ENCODE results near the gene PADI4. TPM values are rescaled to one million over a fixed set of nuclear protein-coding genes. Genes with fewer than 3 reads are reported as not detected.

Gene PADI4
- total RNA-seq, 1 experiment from 2014 or later, result not detected

GRCh38 chr1:17330856-17331255 lies 22.9 kb downstream of the PADI4 start:
- no peak for TF ChIP-seq CTCF (IDR thresholded peaks at IDR 0.05; ENCODE audit: unreplicated experiment)
- CTCF ChIA-PET, result no interaction called here
- no TSS peak for BruUV-seq (replicated peaks)
- Mint-ChIP-seq H3K4me3 (ENCODE audit: low read depth, unreplicated experiment) (no peak overlapping the region), H3K9me3 (ENCODE audit: low read depth, unreplicated experiment) (peaks cover 3% of the 10 kb centered on the region), H3K27ac (ENCODE audit: unreplicated experiment) (no peak overlapping the region), H3K4me1 (ENCODE audit: low read depth, unreplicated experiment) (peaks cover 3% of the 10 kb centered on the region), H3K27me3 (ENCODE audit: unreplicated experiment) (peaks cover 24% of the 10 kb centered on the region), H3K36me3 (ENCODE audit: insufficient read depth, unreplicated experiment) (no peaks in the 10 kb centered on the region)
- no peak for DNase-seq
- intact Hi-C loops (cut with micrococcal nuclease; ENCODE audit: unreplicated experiment), result loop anchor here (10.0 kb wide), 1 partner anchor 96 kb away; no protein-coding TSS in a partner anchor

- BruUV-seq (replicated peaks), result no TSS peak
- intact Hi-C loops (cut with micrococcal nuclease; ENCODE audit: unreplicated experiment), result loop anchor here (10.0 kb wide), 1 partner anchor 98 kb away; no protein-coding TSS in a partner anchor
- CTCF ChIA-PET, result no interaction called here
Measured at GRCh38 chr1:17333081-17333480, 25.1 kb downstream of the PADI4 start.

GRCh38 chr1:17335821-17336710 lies 28.1 kb downstream of the PADI4 start:
- CTCF ChIA-PET, result interaction anchor here (0.7 to 1.3 kb wide), 3 partner anchors 60 to 210 kb away, joined by 3 to 7 read pairs (median 3); no protein-coding TSS in a partner anchor
- Mint-ChIP-seq H3K4me3 (ENCODE audit: low read depth, unreplicated experiment) (no peak overlapping the region), H3K27ac (ENCODE audit: unreplicated experiment) (no peak overlapping the region), H3K27me3 (ENCODE audit: unreplicated experiment) (peaks cover 58% of the 10 kb centered on the region), H3K9me3 (ENCODE audit: low read depth, unreplicated experiment) (peaks cover 3% of the 10 kb centered on the region), H3K36me3 (ENCODE audit: insufficient read depth, unreplicated experiment) (no peaks in the 10 kb centered on the region), H3K4me1 (ENCODE audit: low read depth, unreplicated experiment) (peaks cover 19% of the 10 kb centered on the region)
- intact Hi-C loops (cut with micrococcal nuclease; ENCODE audit: unreplicated experiment), result loop anchor here (2.0 to 10.0 kb wide), 2 partner anchors 47 to 101 kb away; no protein-coding TSS in a partner anchor
- peak; percentile 62 for TF ChIP-seq CTCF (IDR thresholded peaks at IDR 0.05; ENCODE audit: unreplicated experiment)
- no TSS peak for BruUV-seq (replicated peaks)
- DNase-seq, result peak; percentile 88

More at GRCh38 chr1:17333081-17333480, 25.1 kb downstream of the PADI4 start:
- H3K27ac Mint-ChIP-seq (ENCODE audit: unreplicated experiment), result no peak overlapping the region
- no peak for DNase-seq
- TF ChIP-seq CTCF (IDR thresholded peaks at IDR 0.05; ENCODE audit: unreplicated experiment), result no peak
- peaks cover 10% of the 10 kb centered on the region for H3K4me1 Mint-ChIP-seq (ENCODE audit: low read depth, unreplicated experiment)
- peaks cover 3% of the 10 kb centered on the region for H3K9me3 Mint-ChIP-seq (ENCODE audit: low read depth, unreplicated experiment)
- H3K36me3 Mint-ChIP-seq (ENCODE audit: insufficient read depth, unreplicated experiment), result no peaks in the 10 kb centered on the region
- peaks cover 33% of the 10 kb centered on the region for H3K27me3 Mint-ChIP-seq (ENCODE audit: unreplicated experiment)
- no peak overlapping the region for H3K4me3 Mint-ChIP-seq (ENCODE audit: low read depth, unreplicated experiment)

- peaks cover 3% of the 10 kb centered on the region for H3K9me3 Mint-ChIP-seq (ENCODE audit: low read depth, unreplicated experiment)
- H3K4me1 Mint-ChIP-seq (ENCODE audit: low read depth, unreplicated experiment), result peaks cover 19% of the 10 kb centered on the region
- no peak overlapping the region for H3K27ac Mint-ChIP-seq (ENCODE audit: unreplicated experiment)
- intact Hi-C loops (cut with micrococcal nuclease; ENCODE audit: unreplicated experiment), result loop anchor here (10.0 kb wide), 1 partner anchor 104 kb away; no protein-coding TSS in a partner anchor
- peaks cover 38% of the 10 kb centered on the region for H3K27me3 Mint-ChIP-seq (ENCODE audit: unreplicated experiment)
- BruUV-seq (replicated peaks), result no TSS peak
- CTCF ChIA-PET, result no interaction called here
- no peak for DNase-seq
- no peak for TF ChIP-seq CTCF (IDR thresholded peaks at IDR 0.05; ENCODE audit: unreplicated experiment)
- H3K36me3 Mint-ChIP-seq (ENCODE audit: insufficient read depth, unreplicated experiment), result no peaks in the 10 kb centered on the region
- H3K4me3 Mint-ChIP-seq (ENCODE audit: low read depth, unreplicated experiment), result no peak overlapping the region
Measured at GRCh38 chr1:17338706-17339493, 30.9 kb downstream of the PADI4 start.
